B cell (primary cell): ENCODE results near the gene BRD4.

Experiments
- CTCF ChIP-seq: fragments of 200-600 bp; IDR thresholded peaks from one replicate; pipeline ENCODE4 v1.8.0; 2022; ENCODE audit warnings: antibody characterized with exemption, mild to moderate bottlenecking
- EZH2 ChIP-seq: IDR thresholded peaks from 2 replicates; pipeline ENCODE4 v1.6.1; 2012; ENCODE audit warnings: borderline replicate concordance, low read depth, mild to moderate bottlenecking, moderate library complexity, low read length; ENCODE audit not compliant: insufficient read depth, poor library complexity, severe bottlenecking

- TF ChIP-seq CTCF (no peak), EZH2 (no peak)
These were observed 79.8 kb downstream of the BRD4 start for GRCh38 chr19:15252398-15253018.
